Measurements from ENCODE around the gene CMTM1. TPM values are rescaled to one million over a fixed set of nuclear protein-coding genes. Genes with fewer than 3 reads are reported as not detected.

The CMTM1 gene
- total RNA-seq, 1 experiment from 2014 or later = 5.2 TPM

DNA sequence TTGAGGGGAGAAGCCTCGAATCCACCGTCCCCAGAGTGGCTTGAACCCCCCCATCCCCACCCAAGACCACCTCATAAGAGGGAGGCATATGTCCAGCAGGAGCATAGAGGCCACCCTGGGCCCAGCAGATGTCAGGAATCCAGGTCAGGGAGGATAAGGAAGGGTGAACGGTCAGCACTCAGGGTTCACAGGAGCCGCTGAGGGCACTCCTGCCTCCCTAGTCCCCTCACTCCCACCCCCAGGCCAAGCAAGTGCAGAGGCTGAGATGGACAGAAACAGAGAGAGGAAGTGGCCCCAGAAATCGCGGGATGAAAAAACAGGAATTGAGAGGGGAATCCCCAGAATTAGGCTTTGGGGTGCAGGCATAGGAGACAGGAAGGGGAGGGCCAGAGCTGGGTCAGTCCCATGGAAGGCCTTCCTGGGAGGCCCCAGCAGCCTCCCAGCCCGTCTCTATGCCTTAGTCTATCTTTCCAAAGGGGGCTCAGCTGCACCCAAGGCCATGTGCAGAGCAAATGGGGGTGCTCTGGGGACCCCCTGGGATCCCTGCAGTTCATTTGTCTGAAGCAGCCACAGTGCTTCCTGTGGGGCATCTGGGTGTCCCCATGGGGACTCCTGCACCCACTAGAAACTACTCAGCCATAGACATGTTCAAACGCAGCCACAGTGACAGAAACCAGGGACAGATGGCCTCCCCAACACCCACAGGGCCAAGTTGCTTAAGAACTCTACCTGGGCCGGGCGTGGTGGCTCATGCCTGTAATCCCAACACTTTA lies 39.9 kb downstream of the CMTM1 start:
- TSS peak; percentile 50 for BruUV-seq (replicated peaks)
- Histone ChIP-seq H3K9me2 (ENCODE audit: insufficient read depth) (no peaks in the 10 kb centered on the region), H3K27me3 (ENCODE audit: insufficient read depth, low read length) (no peaks in the 10 kb centered on the region), H3K4me1 (ENCODE audit: control insufficient read depth in 1 of 2, insufficient read depth in 2 of 2, low read length in 2 of 2) (peaks cover 24 to 39% of the 10 kb centered on the region in 2 experiments), H3K4me3 (replicated peaks in 1 of 2; ENCODE audit: low read depth in 1 of 2, low read length in 2 of 2) (peak overlapping the region; percentile 62 to 75), H3K9me3 (ENCODE audit: control insufficient read depth in 1 of 2, insufficient read depth in 1 of 2, low read depth in 1 of 2, low read length in 2 of 2) (no peaks in the 10 kb centered on the region), H3K79me2 (ENCODE audit: insufficient read depth, low read length) (peaks cover 8% of the 10 kb centered on the region; the same call in 1 of the 2 replicates), H3K36me3 (ENCODE audit: control insufficient read depth in 1 of 2, insufficient read depth in 2 of 2, low read length in 2 of 2) (peaks cover 4 to 12% of the 10 kb centered on the region in 2 experiments; a peak in 3 of 4 replicates), H3K9ac (ENCODE audit: low read length) (peak overlapping the region; percentile 79), H4K20me1 (ENCODE audit: insufficient read depth) (0 out of 2 replicates have a peak, but pooled peaks cover 4% of the 10 kb centered on the region), H3K27ac (ENCODE audit: low read depth, low read length) (peak overlapping the region; percentile 70; the same call in 1 of the 2 replicates), H2AFZ (ENCODE audit: low read depth, low read length, poor library complexity, severe bottlenecking) (no peak overlapping the region), H3K4me2 (ENCODE audit: low read length) (peak overlapping the region; percentile 89)
- ChIA-PET CTCF (no interaction called here), POLR2A (no interaction called here), RAD21 (ENCODE audit: low non-redundant PET in 1 of 2, low total read pairs in 2 of 2, uncharacterized antibody in 2 of 2, unreplicated experiment in 2 of 2) (no interaction called here)
- intact Hi-C loops (cut with micrococcal nuclease) = loop anchor here (5.0 kb wide), 1 partner anchor 199 kb away; no protein-coding TSS in a partner anchor
- ATAC-seq (no peak), DNase-seq (ENCODE audit: low read depth, low spot score) (no peak)
- TF ChIP-seq EZH2 (IDR thresholded peaks at IDR 0.05) = no peak
- no peak for TF ChIP-seq POLR2A (IDR thresholded peaks at IDR 0.05; ENCODE audit: borderline replicate concordance, extremely low read depth, insufficient read depth, insufficient read length)
- TF ChIP-seq JUND (IDR thresholded peaks at IDR 0.05) = no peak
- TF ChIP-seq RAD21 (IDR thresholded peaks at IDR 0.05; ENCODE audit: low read depth) = no peak
- no peak for TF ChIP-seq POLR2AphosphoS5 (IDR thresholded peaks at IDR 0.05; ENCODE audit: low read depth, low read length)
- no peak for TF ChIP-seq ELF1 (IDR thresholded peaks at IDR 0.05; ENCODE audit: borderline replicate concordance, low read depth)
- TF ChIP-seq EGR1 (IDR thresholded peaks at IDR 0.05; ENCODE audit: low read depth) = no peak
- no peak for TF ChIP-seq TCF7L2 (IDR thresholded peaks at IDR 0.05; ENCODE audit: borderline replicate concordance, extremely low read depth, insufficient read depth, insufficient read length)
- TF ChIP-seq ZFX (IDR thresholded peaks at IDR 0.05) = no peak
- no peak for TF ChIP-seq ZBTB33 (IDR thresholded peaks at IDR 0.05; ENCODE audit: extremely low read depth, insufficient replicate concordance, low read length)
- no peak for TF ChIP-seq FOSL1 (IDR thresholded peaks at IDR 0.05; ENCODE audit: low read depth)
- TF ChIP-seq, protein P1, sequence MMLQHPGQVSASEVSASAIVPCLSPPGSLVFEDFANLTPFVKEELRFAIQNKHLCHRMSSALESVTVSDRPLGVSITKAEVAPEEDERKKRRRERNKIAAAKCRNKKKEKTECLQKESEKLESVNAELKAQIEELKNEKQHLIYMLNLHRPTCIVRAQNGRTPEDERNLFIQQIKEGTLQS (IDR thresholded peaks at IDR 0.05) = no peak
- TF ChIP-seq ZNF274 (IDR thresholded peaks at IDR 0.05; ENCODE audit: low read depth, low read length) = no peak
